Measurements from ENCODE around the gene ZNF521.

Gene ZNF521

GRCh38 chr18:25370391-25370790 lies 18.4 kb upstream of the ZNF521 start:
- H3K4me1 ChIP-seq (ENCODE audit: control insufficient read depth in 2 of 2, insufficient read depth in 1 of 2, low read depth in 1 of 2, low read length in 2 of 2) = peaks cover 6% of the 10 kb centered on the region in 2 donors
- H3K9ac ChIP-seq (ENCODE audit: low read depth, low read length, poor library complexity) = no peak overlapping the region
- no peaks in the 10 kb centered on the region for H3K79me1 ChIP-seq (ENCODE audit: low read depth, low read length)
- H2BK12ac ChIP-seq (ENCODE audit: low read length) = no peak overlapping the region
- H3K36me3 ChIP-seq (replicated peaks in 1 of 2; ENCODE audit: control insufficient read depth in 2 of 2, insufficient read depth in 2 of 2, low read length in 2 of 2) = no peaks in the 10 kb centered on the region
- DNase-seq (ENCODE audit: low spot score) = no peak
- no peak overlapping the region for H3K4me2 ChIP-seq (ENCODE audit: insufficient read depth, low read length, poor library complexity, severe bottlenecking)
- no peak overlapping the region for H3K23ac ChIP-seq (ENCODE audit: low read depth, low read length, poor library complexity)
- no peak overlapping the region for H4K91ac ChIP-seq (ENCODE audit: low read depth, low read length, poor library complexity)
- no peak overlapping the region for H3K27ac ChIP-seq (replicated peaks; ENCODE audit: low read length)
- no peak overlapping the region for H2AK5ac ChIP-seq (ENCODE audit: low read depth, low read length)
- no peak overlapping the region for H3K4ac ChIP-seq (ENCODE audit: low read length)
- H3K9me3 ChIP-seq (replicated peaks in 1 of 2; ENCODE audit: control insufficient read depth in 2 of 2, insufficient read depth in 1 of 2, low read depth in 1 of 2, low read length in 2 of 2) = peaks cover 0 to 5% of the 10 kb centered on the region in 2 donors
- H3K4me3 ChIP-seq (ENCODE audit: low read length in 2 of 2) = no peak overlapping the region
- H4K8ac ChIP-seq (ENCODE audit: low read depth, low read length) = no peak overlapping the region
- H2BK5ac ChIP-seq (ENCODE audit: low read length) = no peak overlapping the region
- H2BK120ac ChIP-seq (ENCODE audit: low read depth, low read length) = no peak overlapping the region
- WGBS, 2 donors (ENCODE audit: extremely low coverage in 2 of 2, insufficient read length in 2 of 2, insufficient replicate concordance in 1 of 2) = no CpG with 5 or more reads among the region's 5 CpGs
- H2BK15ac ChIP-seq (ENCODE audit: low read length) = no peak overlapping the region
- no peak overlapping the region for H3K18ac ChIP-seq (ENCODE audit: low read length)
- no peak overlapping the region for H2AFZ ChIP-seq (ENCODE audit: low read length)
- no peak overlapping the region for H3K14ac ChIP-seq (ENCODE audit: low read length)
- no peaks in the 10 kb centered on the region for H3K27me3 ChIP-seq (ENCODE audit: control insufficient read depth in 3 of 3, insufficient read depth in 3 of 3, low read depth in 1 of 3, low read length in 3 of 3)

GRCh38 chr18:25365242-25365641 lies 13.3 kb upstream of the ZNF521 start:
- H3K18ac ChIP-seq (ENCODE audit: low read length) = no peak overlapping the region
- no peak overlapping the region for H3K27ac ChIP-seq (replicated peaks; ENCODE audit: low read length)
- no peaks in the 10 kb centered on the region for H3K36me3 ChIP-seq (replicated peaks in 1 of 2; ENCODE audit: control insufficient read depth in 2 of 2, insufficient read depth in 2 of 2, low read length in 2 of 2)
- no peak overlapping the region for H2BK15ac ChIP-seq (ENCODE audit: low read length)
- no peak overlapping the region for H4K8ac ChIP-seq (ENCODE audit: low read depth, low read length)
- no peak overlapping the region for H3K23ac ChIP-seq (ENCODE audit: low read depth, low read length, poor library complexity)
- no peak overlapping the region for H2BK5ac ChIP-seq (ENCODE audit: low read length)
- H3K4me2 ChIP-seq (ENCODE audit: insufficient read depth, low read length, poor library complexity, severe bottlenecking) = no peak overlapping the region
- H2BK12ac ChIP-seq (ENCODE audit: low read length) = no peak overlapping the region
- H2AFZ ChIP-seq (ENCODE audit: low read length) = no peak overlapping the region
- H3K4me1 ChIP-seq (ENCODE audit: control insufficient read depth in 2 of 2, insufficient read depth in 1 of 2, low read depth in 1 of 2, low read length in 2 of 2) = no peaks in the 10 kb centered on the region
- DNase-seq (ENCODE audit: low spot score) = no peak
- H3K79me1 ChIP-seq (ENCODE audit: low read depth, low read length) = no peaks in the 10 kb centered on the region
- H3K14ac ChIP-seq (ENCODE audit: low read length) = no peak overlapping the region
- peaks cover 2 to 13% of the 10 kb centered on the region in 2 donors for H3K9me3 ChIP-seq (replicated peaks in 1 of 2; ENCODE audit: control insufficient read depth in 2 of 2, insufficient read depth in 1 of 2, low read depth in 1 of 2, low read length in 2 of 2)
- no peak overlapping the region for H2AK5ac ChIP-seq (ENCODE audit: low read depth, low read length)
- no CpG with 5 or more reads among the region's 3 CpGs for WGBS, 2 donors (ENCODE audit: extremely low coverage in 2 of 2, insufficient read length in 2 of 2, insufficient replicate concordance in 1 of 2)
- H2BK120ac ChIP-seq (ENCODE audit: low read depth, low read length) = no peak overlapping the region
- no peak overlapping the region for H3K4me3 ChIP-seq (ENCODE audit: low read length in 2 of 2)
- no peak overlapping the region for H3K4ac ChIP-seq (ENCODE audit: low read length)
- no peak overlapping the region for H4K91ac ChIP-seq (ENCODE audit: low read depth, low read length, poor library complexity)
- no peaks in the 10 kb centered on the region for H3K27me3 ChIP-seq (ENCODE audit: control insufficient read depth in 3 of 3, insufficient read depth in 3 of 3, low read depth in 1 of 3, low read length in 3 of 3)
- H3K9ac ChIP-seq (ENCODE audit: low read depth, low read length, poor library complexity) = no peak overlapping the region

- Histone ChIP-seq H3K9ac (ENCODE audit: low read depth, low read length, poor library complexity) (no peak overlapping the region), H3K4me3 (ENCODE audit: low read length in 2 of 2) (no peak overlapping the region), H3K4me2 (ENCODE audit: insufficient read depth, low read length, poor library complexity, severe bottlenecking) (no peak overlapping the region), H2BK15ac (ENCODE audit: low read length) (no peak overlapping the region), H2BK12ac (ENCODE audit: low read length) (no peak overlapping the region), H3K23ac (ENCODE audit: low read depth, low read length, poor library complexity) (no peak overlapping the region), H3K14ac (ENCODE audit: low read length) (no peak overlapping the region), H4K91ac (ENCODE audit: low read depth, low read length, poor library complexity) (no peak overlapping the region), H2AFZ (ENCODE audit: low read length) (no peak overlapping the region), H3K36me3 (replicated peaks in 1 of 2; ENCODE audit: control insufficient read depth in 2 of 2, insufficient read depth in 2 of 2, low read length in 2 of 2) (no peaks in the 10 kb centered on the region), H4K8ac (ENCODE audit: low read depth, low read length) (no peak overlapping the region), H2AK5ac (ENCODE audit: low read depth, low read length) (no peak overlapping the region), H3K18ac (ENCODE audit: low read length) (no peak overlapping the region), H3K9me3 (replicated peaks in 1 of 2; ENCODE audit: control insufficient read depth in 2 of 2, insufficient read depth in 1 of 2, low read depth in 1 of 2, low read length in 2 of 2) (peaks cover 2 to 13% of the 10 kb centered on the region in 2 donors), H2BK5ac (ENCODE audit: low read length) (no peak overlapping the region), H3K4me1 (ENCODE audit: control insufficient read depth in 2 of 2, insufficient read depth in 1 of 2, low read depth in 1 of 2, low read length in 2 of 2) (no peaks in the 10 kb centered on the region), H3K27ac (replicated peaks; ENCODE audit: low read length) (no peak overlapping the region), H3K27me3 (ENCODE audit: control insufficient read depth in 3 of 3, insufficient read depth in 3 of 3, low read depth in 1 of 3, low read length in 3 of 3) (no peaks in the 10 kb centered on the region), H2BK120ac (ENCODE audit: low read depth, low read length) (no peak overlapping the region), H3K4ac (ENCODE audit: low read length) (no peak overlapping the region), H3K79me1 (ENCODE audit: low read depth, low read length) (no peaks in the 10 kb centered on the region)
- DNase-seq (ENCODE audit: low spot score) = no peak
Measured at GRCh38 chr18:25364732-25365131, 12.8 kb upstream of the ZNF521 start.

GRCh38 chr18:25360301-25360899 lies 8.4 kb upstream of the ZNF521 start:
- Histone ChIP-seq H3K23ac (ENCODE audit: low read depth, low read length, poor library complexity) (no peak overlapping the region), H3K9me3 (replicated peaks in 1 of 2; ENCODE audit: control insufficient read depth in 2 of 2, insufficient read depth in 1 of 2, low read depth in 1 of 2, low read length in 2 of 2) (peaks cover 2 to 8% of the 10 kb centered on the region in 2 donors), H3K9ac (ENCODE audit: low read depth, low read length, poor library complexity) (no peak overlapping the region), H2AFZ (ENCODE audit: low read length) (no peak overlapping the region), H3K4me1 (ENCODE audit: control insufficient read depth in 2 of 2, insufficient read depth in 1 of 2, low read depth in 1 of 2, low read length in 2 of 2) (no peaks in the 10 kb centered on the region), H3K79me1 (ENCODE audit: low read depth, low read length) (no peaks in the 10 kb centered on the region), H3K4me2 (ENCODE audit: insufficient read depth, low read length, poor library complexity, severe bottlenecking) (no peak overlapping the region), H2BK120ac (ENCODE audit: low read depth, low read length) (no peak overlapping the region), H3K27ac (replicated peaks; ENCODE audit: low read length) (no peak overlapping the region), H3K36me3 (replicated peaks in 1 of 2; ENCODE audit: control insufficient read depth in 2 of 2, insufficient read depth in 2 of 2, low read length in 2 of 2) (no peaks in the 10 kb centered on the region), H2BK5ac (ENCODE audit: low read length) (no peak overlapping the region), H3K14ac (ENCODE audit: low read length) (no peak overlapping the region), H3K27me3 (ENCODE audit: control insufficient read depth in 3 of 3, insufficient read depth in 3 of 3, low read depth in 1 of 3, low read length in 3 of 3) (no peaks in the 10 kb centered on the region), H3K4ac (ENCODE audit: low read length) (no peak overlapping the region), H4K91ac (ENCODE audit: low read depth, low read length, poor library complexity) (no peak overlapping the region), H2BK15ac (ENCODE audit: low read length) (no peak overlapping the region), H2BK12ac (ENCODE audit: low read length) (no peak overlapping the region), H3K18ac (ENCODE audit: low read length) (no peak overlapping the region), H3K4me3 (ENCODE audit: low read length in 2 of 2) (no peak overlapping the region), H2AK5ac (ENCODE audit: low read depth, low read length) (no peak overlapping the region), H4K8ac (ENCODE audit: low read depth, low read length) (no peak overlapping the region)
- DNase-seq (ENCODE audit: low spot score) = no peak
- WGBS, 2 donors (ENCODE audit: extremely low coverage in 2 of 2, insufficient read length in 2 of 2, insufficient replicate concordance in 1 of 2) = no CpG with 5 or more reads among the region's 5 CpGs
